ENCODE measurements around the gene ZNF189. TPM values are rescaled to one million over a fixed set of nuclear protein-coding genes. Genes with fewer than 3 reads are reported as not detected.

ZNF189 gene
- total and polyA plus RNA-seq, 4 donors = 5.9 to 23.3 (median 14.5) TPM

GRCh38 chr9:101388507-101388993, 10.1 kb upstream of the ZNF189 start:
- ATAC-seq (ENCODE audit: low FRiP score) (no peak), DNase-seq (no peak)
- no peak overlapping the region for H3K4me3 ChIP-seq (ENCODE audit: low read length in 2 of 2)
- H3K36me3 ChIP-seq (ENCODE audit: control insufficient read depth in 1 of 2, insufficient read depth in 2 of 2, low read length in 1 of 2) = no peaks in the 10 kb centered on the region
- H3K27ac ChIP-seq (ENCODE audit: low read depth in 1 of 2, low read length in 2 of 2) = no peak overlapping the region
- H3K9me3 ChIP-seq (ENCODE audit: control insufficient read depth, low read length) = no peaks in the 10 kb centered on the region
- WGBS, 2 donors = 84 to 86% methylated on average over 2 of the region's 2 CpGs
- H3K4me1 ChIP-seq (ENCODE audit: control insufficient read depth in 1 of 2, insufficient read depth in 2 of 2, low read length in 2 of 2) = no peaks in the 10 kb centered on the region
- H3K27me3 ChIP-seq (ENCODE audit: control insufficient read depth in 1 of 2, insufficient read depth in 2 of 2, low read length in 1 of 2) = no peaks in the 10 kb centered on the region
- intact Hi-C loops (cut with DNase I) = no loop called here

DNA sequence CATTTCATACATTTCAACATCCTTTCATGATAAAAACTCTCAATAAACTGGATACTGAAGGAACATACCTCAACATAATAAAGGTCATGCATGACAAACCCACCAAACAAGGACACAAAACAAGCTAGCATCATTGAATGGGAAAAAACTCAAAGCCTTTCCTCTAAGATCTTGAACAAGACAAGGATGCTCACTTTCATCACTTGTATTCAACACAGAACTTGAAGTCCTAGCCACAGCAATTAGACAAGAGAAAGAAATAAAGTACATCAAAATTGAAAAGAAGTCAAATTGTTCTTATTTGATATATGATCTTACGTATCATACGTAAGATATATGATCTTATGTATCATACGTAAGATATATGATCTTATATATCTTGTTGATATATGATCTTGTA, 5.5 kb upstream of the ZNF189 start:
- ATAC-seq (ENCODE audit: low FRiP score) (no peak), DNase-seq (no peak)
- intact Hi-C loops (cut with DNase I) = loop anchor here in 1 of 2 donors (10.0 kb wide), 2 partner anchors 62 to 1038 kb away; partner anchors contain the start of gene TEX10
- WGBS, 2 donors = 97 to 99% methylated on average over 3 of the region's 3 CpGs
- H3K9me3 ChIP-seq (ENCODE audit: control insufficient read depth, low read length) = no peaks in the 10 kb centered on the region
- no peak overlapping the region for H3K27ac ChIP-seq (ENCODE audit: low read depth in 1 of 2, low read length in 2 of 2)
- no peaks in the 10 kb centered on the region for H3K36me3 ChIP-seq (ENCODE audit: control insufficient read depth in 1 of 2, insufficient read depth in 2 of 2, low read length in 1 of 2)
- H3K4me3 ChIP-seq (ENCODE audit: low read length in 2 of 2) = no peak overlapping the region
- H3K27me3 ChIP-seq (ENCODE audit: control insufficient read depth in 1 of 2, insufficient read depth in 2 of 2, low read length in 1 of 2) = no peaks in the 10 kb centered on the region
- H3K4me1 ChIP-seq (ENCODE audit: control insufficient read depth in 1 of 2, insufficient read depth in 2 of 2, low read length in 2 of 2) = peaks cover 0 to 5% of the 10 kb centered on the region in 2 donors

GRCh38 chr9:101394687-101395086, 4.0 kb upstream of the ZNF189 start:
- Histone ChIP-seq H3K4me1 (ENCODE audit: control insufficient read depth in 1 of 2, insufficient read depth in 2 of 2, low read length in 2 of 2) (peaks cover 0 to 5% of the 10 kb centered on the region in 2 donors), H3K27me3 (ENCODE audit: control insufficient read depth in 1 of 2, insufficient read depth in 2 of 2, low read length in 1 of 2) (no peaks in the 10 kb centered on the region), H3K4me3 (ENCODE audit: low read length in 2 of 2) (no peak overlapping the region), H3K36me3 (ENCODE audit: control insufficient read depth in 1 of 2, insufficient read depth in 2 of 2, low read length in 1 of 2) (no peaks in the 10 kb centered on the region), H3K27ac (ENCODE audit: low read depth in 1 of 2, low read length in 2 of 2) (no peak overlapping the region), H3K9me3 (ENCODE audit: control insufficient read depth, low read length) (no peaks in the 10 kb centered on the region)
- intact Hi-C loops (cut with DNase I) = loop anchor here in 1 of 2 donors (5.0 to 10.0 kb wide), 3 partner anchors 60 to 1040 kb away; partner anchors contain the start of genes RNF20 and TEX10
- DNase-seq = no peak
- ATAC-seq (ENCODE audit: low FRiP score) = no peak
- WGBS, 2 donors = 95 to 100% methylated on average over 1 of the region's 1 CpG

GRCh38 chr9:101397746-101398067, 944 bp upstream of the ZNF189 start:
- ATAC-seq (ENCODE audit: low FRiP score) = no peak
- DNase-seq = no peak
- H3K4me1 ChIP-seq (ENCODE audit: control insufficient read depth in 1 of 2, insufficient read depth in 2 of 2, low read length in 2 of 2) = peaks cover 0 to 5% of the 10 kb centered on the region in 2 donors
- intact Hi-C loops (cut with DNase I) = loop anchor here in 1 of 2 donors (5.0 to 10.0 kb wide), 3 partner anchors 57 to 1043 kb away; partner anchors contain the start of genes RNF20 and TEX10
- H3K36me3 ChIP-seq (ENCODE audit: control insufficient read depth in 1 of 2, insufficient read depth in 2 of 2, low read length in 1 of 2) = peaks cover 0 to 6% of the 10 kb centered on the region in 2 donors
- H3K27ac ChIP-seq (ENCODE audit: low read depth in 1 of 2, low read length in 2 of 2) = no peak overlapping the region
- WGBS, 2 donors = 7 to 12% methylated on average over 4 of the region's 4 CpGs
- H3K9me3 ChIP-seq (ENCODE audit: control insufficient read depth, low read length) = no peaks in the 10 kb centered on the region
- H3K4me3 ChIP-seq (ENCODE audit: low read length in 2 of 2) = peak overlapping the region; percentile 86 to 99
- no peaks in the 10 kb centered on the region for H3K27me3 ChIP-seq (ENCODE audit: control insufficient read depth in 1 of 2, insufficient read depth in 2 of 2, low read length in 1 of 2)

- Histone ChIP-seq H3K4me1 (ENCODE audit: control insufficient read depth in 1 of 2, insufficient read depth in 2 of 2, low read length in 2 of 2) (peaks cover 0 to 5% of the 10 kb centered on the region in 2 donors), H3K9me3 (ENCODE audit: control insufficient read depth, low read length) (peaks cover 4% of the 10 kb centered on the region), H3K27me3 (ENCODE audit: control insufficient read depth in 1 of 2, insufficient read depth in 2 of 2, low read length in 1 of 2) (no peaks in the 10 kb centered on the region), H3K27ac (ENCODE audit: low read depth in 1 of 2, low read length in 2 of 2) (peak overlapping the region in 1 of 2 donors; percentile 4), H3K4me3 (ENCODE audit: low read length in 2 of 2) (peak overlapping the region; percentile 90 to 91), H3K36me3 (ENCODE audit: control insufficient read depth in 1 of 2, insufficient read depth in 2 of 2, low read length in 1 of 2) (peaks cover 4 to 16% of the 10 kb centered on the region in 2 donors)
- intact Hi-C loops (cut with DNase I) = loop anchor here in 1 of 2 donors (5.0 to 10.0 kb wide), 3 partner anchors 56 to 1044 kb away; partner anchors contain the start of genes RNF20 and TEX10
- DNase-seq = no peak
- 2% methylated on average over 28 of the region's 28 CpGs for WGBS, 2 donors
- peak; percentile 39 for ATAC-seq (ENCODE audit: low FRiP score)
Measured at GRCh38 chr9:101398930-101399642, 435 bp downstream of the ZNF189 start.

GRCh38 chr9:101399643-101399970, 956 bp downstream of the ZNF189 start:
- peaks cover 4% of the 10 kb centered on the region for H3K9me3 ChIP-seq (ENCODE audit: control insufficient read depth, low read length)
- intact Hi-C loops (cut with DNase I) = loop anchor here in 1 of 2 donors (5.0 to 10.0 kb wide), 3 partner anchors 55 to 1045 kb away; partner anchors contain the start of genes RNF20 and TEX10
- peaks cover 0 to 4% of the 10 kb centered on the region in 2 donors for H3K4me1 ChIP-seq (ENCODE audit: control insufficient read depth in 1 of 2, insufficient read depth in 2 of 2, low read length in 2 of 2)
- H3K36me3 ChIP-seq (ENCODE audit: control insufficient read depth in 1 of 2, insufficient read depth in 2 of 2, low read length in 1 of 2) = peaks cover 4 to 16% of the 10 kb centered on the region in 2 donors
- no peaks in the 10 kb centered on the region for H3K27me3 ChIP-seq (ENCODE audit: control insufficient read depth in 1 of 2, insufficient read depth in 2 of 2, low read length in 1 of 2)
- no peak overlapping the region for H3K27ac ChIP-seq (ENCODE audit: low read depth in 1 of 2, low read length in 2 of 2)
- DNase-seq (no peak), ATAC-seq (ENCODE audit: low FRiP score) (no peak)
- peak overlapping the region; percentile 90 to 91 for H3K4me3 ChIP-seq (ENCODE audit: low read length in 2 of 2)
- 2 to 4% methylated on average over 2 of the region's 2 CpGs for WGBS, 2 donors

- H3K4me3 ChIP-seq (ENCODE audit: low read length in 2 of 2) = peak overlapping the region in 1 of 2 donors; percentile 90
- peaks cover 4 to 18% of the 10 kb centered on the region in 2 donors for H3K36me3 ChIP-seq (ENCODE audit: control insufficient read depth in 1 of 2, insufficient read depth in 2 of 2, low read length in 1 of 2)
- 30 to 32% methylated on average over 5 of the region's 5 CpGs for WGBS, 2 donors
- ATAC-seq (ENCODE audit: low FRiP score) (no peak), DNase-seq (peak in 1 of 2 donors; percentile 27)
- peaks cover 4% of the 10 kb centered on the region for H3K9me3 ChIP-seq (ENCODE audit: control insufficient read depth, low read length)
- no peaks in the 10 kb centered on the region for H3K27me3 ChIP-seq (ENCODE audit: control insufficient read depth in 1 of 2, insufficient read depth in 2 of 2, low read length in 1 of 2)
- H3K4me1 ChIP-seq (ENCODE audit: control insufficient read depth in 1 of 2, insufficient read depth in 2 of 2, low read length in 2 of 2) = peaks cover 0 to 3% of the 10 kb centered on the region in 2 donors
- H3K27ac ChIP-seq (ENCODE audit: low read depth in 1 of 2, low read length in 2 of 2) = no peak overlapping the region
- intact Hi-C loops (cut with DNase I) = no loop called here
Measured at GRCh38 chr9:101400120-101400519, 1.5 kb downstream of the ZNF189 start.

DNA sequence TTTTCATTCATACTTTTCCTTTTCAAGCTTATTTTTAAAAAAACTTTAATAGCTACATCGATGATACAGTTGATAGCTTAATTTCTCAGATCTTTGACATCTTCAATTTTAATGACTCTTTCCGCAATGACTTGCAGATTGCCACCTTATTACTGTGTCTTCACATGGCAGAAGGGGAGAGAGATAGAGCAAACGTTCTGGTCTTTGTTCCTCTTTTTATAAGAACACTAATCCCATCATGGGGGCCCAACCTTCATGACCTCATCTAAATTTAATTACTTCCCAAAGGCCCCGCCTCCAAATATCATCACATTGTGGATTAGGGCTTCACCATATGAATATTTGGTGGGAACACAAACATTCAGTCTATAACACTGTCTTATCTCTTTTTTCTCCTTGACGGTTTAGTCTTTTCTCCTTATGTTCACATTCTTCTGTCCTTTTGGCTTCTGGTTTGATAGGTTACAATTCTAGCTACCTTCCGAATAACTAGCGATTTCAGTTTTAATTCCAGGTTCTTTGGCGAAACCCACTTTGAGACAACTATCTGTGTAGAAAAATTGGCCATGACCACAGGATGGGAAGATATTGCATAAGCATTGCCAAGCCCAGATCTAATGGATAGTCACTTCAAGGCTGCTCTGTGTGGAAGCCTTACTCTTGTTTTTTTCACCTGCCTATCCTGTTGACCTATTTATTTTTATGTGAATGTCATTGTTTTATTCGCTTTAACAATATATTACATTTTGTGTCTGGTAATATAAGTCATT, 5.0 kb downstream of the ZNF189 start:
- H3K27ac ChIP-seq (ENCODE audit: low read depth in 1 of 2, low read length in 2 of 2) = no peak overlapping the region
- intact Hi-C loops (cut with DNase I) = no loop called here
- 96 to 97% methylated on average over 9 of the region's 9 CpGs for WGBS, 2 donors
- no peaks in the 10 kb centered on the region for H3K4me1 ChIP-seq (ENCODE audit: control insufficient read depth in 1 of 2, insufficient read depth in 2 of 2, low read length in 2 of 2)
- DNase-seq (no peak), ATAC-seq (ENCODE audit: low FRiP score) (no peak)
- no peak overlapping the region for H3K4me3 ChIP-seq (ENCODE audit: low read length in 2 of 2)
- H3K27me3 ChIP-seq (ENCODE audit: control insufficient read depth in 1 of 2, insufficient read depth in 2 of 2, low read length in 1 of 2) = no peaks in the 10 kb centered on the region
- H3K36me3 ChIP-seq (ENCODE audit: control insufficient read depth in 1 of 2, insufficient read depth in 2 of 2, low read length in 1 of 2) = peaks cover 16 to 41% of the 10 kb centered on the region in 2 donors
- peaks cover 10% of the 10 kb centered on the region for H3K9me3 ChIP-seq (ENCODE audit: control insufficient read depth, low read length)

Data from aorta (tissue), 5 donors.